Stimulated activated CD4-positive, alpha-beta T cell treated with anti-CD3 and anti-CD28 coated beads, Interleukin-15, amount 100 ng/mL, for 1 hour (primary cell): Measurements from ENCODE around the gene JRKL.
"Not testable (repeated sequence)": the region's sequence is repeated elsewhere in the genome, so short reads cannot be mapped to it uniquely, and the experiment has no call there.

Source experiments
- DNase-seq, 2 donors: peaks; one replicate each; pipeline ENCODE4 v3.0.0-alpha.2; 2020; ENCODE audit warnings: low read depth in 1 of 2, low spot score in 1 of 2

JRKL gene

GRCh38 chr11:96393753-96394348 lies 4.0 kb downstream of the JRKL start:
- DNase-seq = no peak

GRCh38 chr11:96394773-96395172 lies 5.0 kb downstream of the JRKL start:
- no peak for DNase-seq

GRCh38 chr11:96396637-96397036 lies 6.8 kb downstream of the JRKL start:
- DNase-seq = no peak

GRCh38 chr11:96397863-96398262 lies 8.1 kb downstream of the JRKL start:
- no peak for DNase-seq

GRCh38 chr11:96400697-96401096 lies 10.9 kb downstream of the JRKL start:
- DNase-seq = no peak

- not testable (repeated sequence) for DNase-seq
Measured at GRCh38 chr11:96411412-96411811, 21.6 kb downstream of the JRKL start.

- no peak for DNase-seq
Measured at GRCh38 chr11:96412761-96413381, 23.1 kb downstream of the JRKL start.

- DNase-seq = no peak
Measured at GRCh38 chr11:96413408-96413807, 23.6 kb downstream of the JRKL start.

GRCh38 chr11:96424693-96425092 lies 34.9 kb downstream of the JRKL start:
- no peak for DNase-seq

- no peak for DNase-seq
Measured at GRCh38 chr11:96430668-96431067, 40.9 kb downstream of the JRKL start.

GRCh38 chr11:96432654-96433053 lies 42.8 kb downstream of the JRKL start:
- DNase-seq = not testable (repeated sequence)
